NCI-H345 (cell line): Measurements from ENCODE around the gene SKIL.

ENCODE experiments used
- DNase-seq: peaks from one replicate; lab custom pipeline; 2025; lab: John Stamatoyannopoulos, UW

Gene SKIL

DNA sequence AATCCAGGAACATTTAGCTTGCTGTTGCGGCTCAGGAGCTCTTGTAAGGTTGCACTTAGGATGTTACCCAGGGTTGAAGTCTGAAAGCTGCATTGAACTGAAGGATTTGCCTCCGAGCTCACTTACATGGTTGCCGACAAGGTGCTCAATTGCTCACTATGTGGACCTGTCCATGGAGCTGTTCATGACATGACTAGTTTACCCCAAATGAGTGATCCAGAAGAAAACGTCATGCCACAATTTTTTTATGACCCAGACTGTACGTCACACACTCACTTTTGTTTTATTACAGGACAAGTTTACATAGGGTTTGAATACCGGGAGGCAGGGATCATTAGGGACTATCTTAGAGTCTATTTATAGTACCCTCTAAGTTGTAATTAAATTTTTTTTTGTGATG lies 40.2 kb downstream of the SKIL start:
- no peak for DNase-seq

DNA sequence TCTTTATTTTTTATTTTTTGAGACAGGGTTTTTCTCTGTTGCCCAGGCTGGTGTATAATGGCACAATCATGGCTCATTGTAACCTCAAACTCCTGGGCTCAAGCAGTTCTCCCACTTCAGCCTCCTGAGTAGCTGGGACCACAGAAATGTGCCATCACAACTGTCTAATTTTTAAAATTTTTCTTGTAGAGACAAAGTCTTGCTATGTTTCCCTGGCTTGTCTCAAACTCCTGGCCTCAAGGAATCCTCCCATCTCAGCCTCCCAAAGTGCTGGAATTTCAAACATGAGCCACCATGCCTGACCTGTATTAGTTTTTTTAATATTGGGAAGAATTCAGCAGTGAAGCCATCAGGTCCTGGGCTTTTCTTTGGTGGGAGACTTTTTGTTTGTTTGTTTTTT lies 47.6 kb downstream of the SKIL start:
- no peak for DNase-seq

DNA sequence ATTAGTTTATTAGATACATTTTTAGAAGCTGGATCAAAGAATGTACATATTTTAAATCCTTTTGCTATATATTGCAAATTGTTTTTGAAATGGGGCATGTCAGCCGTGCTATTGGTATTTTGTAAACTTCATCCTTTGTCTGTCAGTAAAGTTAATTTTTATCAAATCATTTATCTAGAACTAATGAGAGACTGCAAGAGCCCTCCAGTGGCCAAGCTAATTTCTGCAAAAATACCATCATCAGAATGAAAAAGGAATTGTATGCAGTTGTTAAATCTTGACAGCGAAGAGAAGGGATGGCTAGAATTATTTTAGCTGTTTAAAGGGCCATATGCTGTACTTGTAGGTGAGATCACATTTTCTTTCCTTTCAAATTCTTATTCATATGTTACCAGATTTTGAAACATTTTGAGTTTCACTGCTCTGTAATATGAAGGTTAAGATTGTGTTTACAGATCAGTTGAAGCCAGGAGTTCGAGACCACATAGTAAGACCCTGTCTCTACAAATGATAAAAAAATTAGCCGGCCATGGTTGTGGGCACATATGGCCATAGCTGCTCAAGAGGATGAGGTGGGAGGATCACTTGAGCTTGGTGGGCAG lies 53.0 kb downstream of the SKIL start:
- peak; percentile 2 for DNase-seq

DNA sequence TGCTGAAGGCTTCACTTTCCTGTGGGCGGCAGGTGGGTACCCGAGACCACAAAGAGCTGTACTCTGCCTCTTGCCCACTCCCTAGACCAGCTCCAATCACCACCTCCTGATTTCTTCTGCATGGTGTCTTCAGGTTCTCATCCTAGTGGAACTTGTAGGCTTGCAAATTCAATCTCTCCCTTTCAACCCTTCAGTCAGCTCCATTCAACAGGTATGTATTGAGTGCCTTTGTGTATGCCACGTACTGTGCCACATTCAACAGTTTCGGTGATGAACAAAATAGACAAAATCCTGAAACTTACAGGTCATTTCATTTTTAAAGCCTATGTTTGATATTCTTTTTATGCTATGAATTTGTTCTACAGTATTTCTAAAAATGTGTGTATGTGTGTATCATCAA lies 55.8 kb downstream of the SKIL start:
- no peak for DNase-seq

DNA sequence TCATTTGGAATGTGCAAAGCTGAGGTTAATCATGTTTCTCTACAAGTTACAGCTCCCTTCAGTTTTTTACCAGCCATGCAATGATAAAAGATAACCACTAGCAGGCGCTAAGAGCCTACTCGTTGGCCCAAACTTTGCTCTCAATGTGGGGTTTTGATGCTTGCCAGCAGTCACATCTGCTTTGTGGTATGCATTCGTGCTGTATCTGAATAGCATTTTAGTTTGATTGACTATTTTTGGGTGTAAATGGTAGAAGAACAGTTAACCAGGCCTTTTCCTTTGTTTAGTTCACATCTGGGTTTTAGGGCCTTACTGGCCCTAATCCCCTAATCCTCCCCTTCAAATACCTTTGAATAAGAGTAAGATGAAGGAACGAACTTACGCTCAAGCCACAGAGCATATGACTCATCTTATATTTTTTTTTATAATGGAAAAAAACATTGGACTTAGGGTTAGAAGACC lies 56.7 kb downstream of the SKIL start:
- peak; percentile 53 for DNase-seq

- DNase-seq, result no peak
These were observed 59.6 kb downstream of the SKIL start for GRCh38 chr3:170417090-170417489.

- peak; percentile 42 for DNase-seq
These were observed 61.2 kb downstream of the SKIL start, which contains the start of gene CLDN11 for GRCh38 chr3:170418422-170419398. Gene CLDN11 (plus strand): TSS chr3:170418868. CDS start chr3:170419067, 199 bp downstream.

DNA sequence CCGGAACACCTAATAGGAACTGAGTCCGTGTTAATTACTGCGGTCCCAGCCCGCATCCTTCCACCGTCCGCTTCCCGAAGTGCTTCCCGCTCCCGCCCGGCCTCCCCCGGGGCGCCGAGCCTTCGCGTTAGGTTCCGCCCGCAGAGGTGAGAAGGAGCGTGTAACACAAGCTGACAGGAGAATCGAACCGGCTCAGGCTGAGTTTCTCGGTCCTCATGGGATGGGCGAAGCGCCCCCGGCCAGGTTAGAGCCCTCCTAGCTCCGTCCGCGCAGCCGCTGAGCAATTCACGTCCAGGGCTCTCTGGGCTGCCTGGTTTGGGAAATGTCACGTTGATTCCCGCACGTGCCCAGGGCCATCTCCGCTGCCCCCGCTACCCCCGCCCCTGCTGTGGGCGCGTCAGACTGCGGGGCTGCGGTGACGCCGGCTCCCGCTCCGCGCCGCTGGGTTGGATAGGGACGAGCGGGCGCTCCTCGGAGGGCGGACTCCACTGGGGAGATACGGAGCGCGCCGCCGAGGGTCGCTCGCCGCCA lies 62.1 kb downstream of the SKIL start:
- no peak for DNase-seq

- no peak for DNase-seq
These were observed 62.8 kb downstream of the SKIL start for GRCh38 chr3:170420307-170420821.

- DNase-seq, result no peak
These were observed 63.7 kb downstream of the SKIL start for GRCh38 chr3:170421111-170421641.

DNA sequence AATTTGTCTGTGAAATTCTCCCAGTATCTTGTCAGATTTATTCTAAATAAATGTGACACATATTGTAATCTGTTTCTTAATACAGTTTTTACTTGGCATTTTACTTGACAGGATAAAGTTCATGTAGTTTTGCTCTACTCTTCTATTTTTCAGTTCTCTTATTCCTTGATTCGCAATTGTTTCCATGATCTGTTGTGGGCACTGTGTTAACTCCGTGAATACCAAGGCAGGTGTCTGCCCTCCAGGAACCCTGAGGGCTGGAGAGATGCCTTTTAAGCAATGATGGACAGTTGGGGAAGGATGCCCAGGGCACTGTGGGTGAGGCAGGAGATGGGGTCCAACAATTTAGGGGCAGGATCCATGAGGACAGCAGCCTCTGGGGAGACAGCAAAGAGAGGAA lies 64.2 kb downstream of the SKIL start:
- no peak for DNase-seq

DNA sequence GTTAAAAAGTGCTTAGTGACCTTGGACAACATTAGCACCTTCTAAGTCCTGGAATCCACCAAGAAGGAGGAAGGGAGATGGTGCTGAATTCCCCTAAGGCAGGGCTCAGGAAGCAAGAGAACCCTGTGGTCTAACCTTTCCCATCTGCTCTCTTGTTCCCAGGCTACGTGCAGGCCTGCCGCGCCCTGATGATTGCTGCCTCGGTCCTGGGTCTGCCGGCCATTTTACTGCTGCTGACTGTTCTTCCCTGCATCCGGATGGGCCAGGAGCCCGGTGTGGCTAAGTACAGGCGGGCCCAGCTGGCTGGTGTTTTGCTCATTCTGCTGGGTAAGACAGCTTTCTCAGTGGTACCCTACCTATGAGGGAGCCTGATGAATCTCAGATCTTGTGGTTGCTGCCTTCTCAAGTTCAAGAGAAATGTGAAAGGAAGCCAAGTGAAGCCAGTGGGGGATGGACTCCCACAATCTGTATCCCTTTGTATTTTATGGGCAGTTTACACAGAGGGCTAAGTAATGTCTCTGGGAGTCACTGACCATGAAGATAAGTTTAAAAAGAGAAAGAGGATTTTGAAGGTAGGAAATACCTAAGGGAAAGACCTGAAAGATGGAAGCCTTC lies 65.6 kb downstream of the SKIL start:
- DNase-seq, result no peak

GRCh38 chr3:170424879-170425278 lies 67.4 kb downstream of the SKIL start:
- DNase-seq, result no peak

- peak; percentile 36 for DNase-seq
These were observed 68.2 kb downstream of the SKIL start for GRCh38 chr3:170425491-170426239.

DNA sequence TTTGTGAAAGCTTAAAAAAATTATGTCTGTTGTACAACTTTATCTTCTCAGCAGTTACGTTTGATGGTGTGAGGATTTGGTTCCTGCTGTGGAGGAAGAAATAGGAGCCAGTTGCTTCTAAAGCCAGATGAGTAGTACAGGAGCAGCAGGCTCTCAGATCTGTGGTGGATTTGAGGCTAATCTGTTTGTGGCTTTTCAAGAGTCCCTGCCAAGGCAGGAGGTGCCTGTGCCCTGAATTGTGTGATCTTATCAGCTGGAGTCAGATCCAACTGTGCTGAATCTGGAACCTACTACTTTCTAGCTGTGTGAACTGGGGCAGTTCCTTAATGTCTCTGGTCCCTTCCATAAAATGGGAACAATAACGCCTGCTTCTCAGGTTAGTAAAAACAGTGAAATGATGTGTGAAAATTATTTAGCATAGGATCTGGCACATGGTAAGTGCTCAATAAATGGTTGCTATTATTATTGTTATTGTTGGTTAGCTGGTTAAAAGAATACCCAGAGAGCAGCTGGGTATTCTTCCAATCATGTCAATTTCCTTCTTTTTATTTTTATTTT lies 68.8 kb downstream of the SKIL start:
- no peak for DNase-seq

DNA sequence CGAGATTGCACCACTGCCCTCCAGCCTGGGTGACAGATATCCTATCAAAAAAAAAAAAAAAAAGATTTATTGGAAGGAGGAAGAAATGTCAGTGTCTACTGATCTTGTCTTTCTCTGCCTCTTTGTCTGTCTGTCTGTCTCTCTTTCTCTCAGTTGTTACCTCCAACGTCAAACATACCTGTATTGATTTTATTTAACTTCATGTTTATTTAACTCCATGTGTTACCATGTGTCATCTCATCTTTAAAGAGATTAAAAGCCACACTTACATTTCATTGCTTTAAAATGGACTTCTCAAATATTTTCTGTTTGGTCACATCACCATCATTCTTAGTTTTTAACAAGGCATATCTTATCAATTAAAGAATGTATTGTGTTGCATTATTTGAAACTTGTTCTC lies 70.6 kb downstream of the SKIL start:
- DNase-seq, result no peak

DNA sequence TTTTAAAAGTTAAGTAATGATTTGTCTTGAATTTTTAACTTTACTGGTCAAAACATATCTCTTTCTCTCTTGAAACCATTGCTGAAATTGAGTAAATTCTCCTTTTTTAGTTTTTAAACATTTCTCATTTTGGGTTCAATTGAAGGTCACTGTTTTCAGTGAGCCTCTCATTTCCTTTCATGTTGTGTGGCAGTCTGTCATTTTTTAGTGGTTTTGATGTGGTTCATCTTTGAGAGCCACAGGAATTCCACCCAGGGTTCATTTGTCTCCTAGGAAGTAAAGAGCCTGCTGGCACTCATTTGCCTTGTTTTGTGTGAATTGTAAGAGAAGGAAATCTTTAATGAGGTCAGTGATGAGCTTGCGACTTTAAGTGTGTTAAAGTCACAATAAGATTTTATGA lies 71.5 kb downstream of the SKIL start:
- no peak for DNase-seq

DNA sequence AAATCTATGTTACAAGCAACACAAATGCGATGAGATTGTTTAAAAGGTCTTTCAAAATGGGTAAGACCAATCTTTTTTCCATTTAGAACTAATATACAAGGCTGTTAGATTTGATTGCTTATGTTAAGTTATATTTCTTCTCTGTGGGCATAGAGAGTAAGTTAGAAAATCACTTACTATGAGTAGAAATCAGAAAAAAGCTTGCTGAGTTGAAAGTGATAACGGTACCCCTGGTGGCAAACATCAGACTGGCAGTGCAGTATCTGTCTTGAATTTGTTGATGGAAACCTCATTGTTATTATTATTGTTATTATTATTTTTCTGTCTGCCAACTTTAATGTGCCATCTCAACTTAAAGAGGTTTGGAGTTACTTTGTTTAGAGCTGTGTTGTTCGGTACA lies 73.5 kb downstream of the SKIL start:
- DNase-seq, result no peak

DNA sequence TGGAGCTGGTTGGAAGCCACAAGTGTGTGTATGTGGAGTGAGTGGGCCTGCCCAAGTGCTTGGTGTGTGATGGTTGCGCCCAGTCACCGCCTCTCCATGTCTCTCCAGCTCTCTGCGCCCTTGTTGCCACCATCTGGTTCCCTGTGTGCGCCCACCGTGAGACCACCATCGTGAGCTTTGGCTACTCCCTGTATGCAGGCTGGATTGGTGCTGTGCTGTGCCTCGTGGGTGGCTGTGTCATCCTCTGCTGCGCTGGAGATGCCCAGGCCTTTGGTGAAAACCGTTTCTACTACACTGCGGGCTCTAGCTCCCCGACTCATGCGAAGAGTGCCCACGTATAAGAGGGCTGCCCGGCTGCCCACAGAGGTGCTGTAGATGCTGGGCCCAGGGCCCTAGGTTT lies 74.9 kb downstream of the SKIL start:
- DNase-seq, result no peak

- DNase-seq, result no peak
These were observed 79.2 kb downstream of the SKIL start for GRCh38 chr3:170436697-170437096.

DNA sequence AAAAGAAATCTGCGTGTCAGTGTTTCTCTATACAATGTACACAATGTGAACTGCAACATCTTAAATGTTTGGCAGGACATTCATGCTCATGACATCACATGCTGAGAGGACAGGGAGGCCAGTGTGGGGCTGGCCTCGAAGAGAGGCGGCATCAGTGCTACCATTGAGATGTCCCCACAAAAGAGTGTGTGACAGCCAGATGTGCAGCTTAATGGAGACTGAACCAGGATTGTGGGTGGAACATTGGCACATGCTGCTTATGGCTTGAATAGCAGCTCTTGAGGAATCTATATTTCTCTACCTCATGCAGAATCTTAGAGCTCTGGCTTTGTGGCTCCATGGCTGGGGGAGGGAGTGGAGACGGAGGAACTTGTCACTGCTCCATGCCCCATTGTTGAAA lies 79.7 kb downstream of the SKIL start:
- DNase-seq, result no peak
